ENCODE measurements around the gene CDH13.

DNA sequence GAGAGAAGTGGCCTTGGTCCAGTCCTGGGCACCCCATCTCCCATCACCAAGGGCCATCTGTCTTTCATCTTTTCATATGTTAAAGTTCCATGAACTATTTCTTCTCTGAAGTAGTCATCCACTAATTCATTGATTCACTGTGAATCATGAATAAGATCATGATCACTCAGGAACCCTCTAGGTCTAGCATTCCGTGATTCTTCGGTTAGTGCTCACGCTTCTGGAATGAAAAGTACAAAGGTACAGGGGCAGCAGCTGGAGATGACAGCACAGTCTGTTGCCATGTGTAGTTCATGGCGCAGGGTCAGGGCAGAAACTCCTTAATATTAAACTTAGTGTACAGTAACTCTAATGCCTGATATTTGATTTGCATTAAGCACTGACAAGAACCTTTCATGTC, 127.1 kb downstream of the CDH13 start:
- TF ChIP-seq, protein P1, sequence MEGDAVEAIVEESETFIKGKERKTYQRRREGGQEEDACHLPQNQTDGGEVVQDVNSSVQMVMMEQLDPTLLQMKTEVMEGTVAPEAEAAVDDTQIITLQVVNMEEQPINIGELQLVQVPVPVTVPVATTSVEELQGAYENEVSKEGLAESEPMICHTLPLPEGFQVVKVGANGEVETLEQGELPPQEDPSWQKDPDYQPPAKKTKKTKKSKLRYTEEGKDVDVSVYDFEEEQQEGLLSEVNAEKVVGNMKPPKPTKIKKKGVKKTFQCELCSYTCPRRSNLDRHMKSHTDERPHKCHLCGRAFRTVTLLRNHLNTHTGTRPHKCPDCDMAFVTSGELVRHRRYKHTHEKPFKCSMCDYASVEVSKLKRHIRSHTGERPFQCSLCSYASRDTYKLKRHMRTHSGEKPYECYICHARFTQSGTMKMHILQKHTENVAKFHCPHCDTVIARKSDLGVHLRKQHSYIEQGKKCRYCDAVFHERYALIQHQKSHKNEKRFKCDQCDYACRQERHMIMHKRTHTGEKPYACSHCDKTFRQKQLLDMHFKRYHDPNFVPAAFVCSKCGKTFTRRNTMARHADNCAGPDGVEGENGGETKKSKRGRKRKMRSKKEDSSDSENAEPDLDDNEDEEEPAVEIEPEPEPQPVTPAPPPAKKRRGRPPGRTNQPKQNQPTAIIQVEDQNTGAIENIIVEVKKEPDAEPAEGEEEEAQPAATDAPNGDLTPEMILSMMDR (IDR thresholded peaks at IDR 0.05; ENCODE audit: poor library complexity): no peak
- no peak for TF ChIP-seq EZH2 (IDR thresholded peaks at IDR 0.05; ENCODE audit: borderline replicate concordance)

Measured in hepatocyte (in vitro differentiated cells).